Aorta (tissue), 5 donors: ENCODE measurements around the gene RAB6B. TPM values are rescaled to one million over a fixed set of nuclear protein-coding genes. Genes with fewer than 3 reads are reported as not detected.

Source experiments
- ATAC-seq: fragments of 200-7000 bp; cut with Tn5 transposase; one replicate; pipeline ENCODE4 v1.9.1; 2022; ENCODE audit warnings: moderate library complexity; ENCODE audit not compliant: low FRiP score
- DNase-seq, 2 donors: peaks; one replicate each; pipeline ENCODE4 v3.0.0-alpha.2; 2020
- H3K27ac ChIP-seq, 2 donors: one replicate each; pipeline ENCODE4 v1.5.1; 2013; ENCODE audit warnings: low read length in 2 of 2, mild to moderate bottlenecking in 2 of 2, moderate library complexity in 2 of 2, control low read depth in 1 of 2, inconsistent platforms in 1 of 2, low read depth in 1 of 2
- H3K27me3 ChIP-seq, 2 donors: one replicate each; pipeline ENCODE4 v1.6.1; 2013; ENCODE audit warnings: control low read depth in 1 of 2, low read length in 1 of 2, mild to moderate bottlenecking in 1 of 2, moderate library complexity in 1 of 2; ENCODE audit not compliant: insufficient read depth in 2 of 2, control insufficient read depth in 1 of 2
- H3K36me3 ChIP-seq, 2 donors: one replicate each; pipeline ENCODE4 v1.6.1; 2013; ENCODE audit warnings: control low read depth in 1 of 2, low read length in 1 of 2, mild to moderate bottlenecking in 1 of 2; ENCODE audit not compliant: insufficient read depth in 2 of 2, control insufficient read depth in 1 of 2
- H3K4me1 ChIP-seq, 2 donors: one replicate each; pipeline ENCODE4 v1.6.1; 2013; ENCODE audit warnings: low read length in 2 of 2, control low read depth in 1 of 2, mild to moderate bottlenecking in 1 of 2, moderate library complexity in 1 of 2; ENCODE audit not compliant: insufficient read depth in 2 of 2, control insufficient read depth in 1 of 2
- H3K4me3 ChIP-seq, 2 donors: one replicate each; pipeline ENCODE4 v1.5.1; 2013; ENCODE audit warnings: low read length in 2 of 2, control low read depth in 1 of 2, mild to moderate bottlenecking in 1 of 2
- H3K9me3 ChIP-seq: one replicate; pipeline ENCODE4 v1.6.1; 2013; ENCODE audit warnings: mild to moderate bottlenecking, low read length; ENCODE audit not compliant: control insufficient read depth
- WGBS, 2 donors: extraction: QIAGEN DNeasy Blood & Tissue Kit; methylation state at CpG; one replicate each; pipeline ENCODE4 v1.1.7; 2013; 5-methylcytosine and 5-hydroxymethylcytosine counted together
- intact Hi-C, 2 donors: fragments of 100-400 bp; cut with DNase I; formaldehyde crosslinking; loops; one replicate each; pipeline versions ENCODE4 v1.14.2 to v1.15.0; 2022
- polyA plus RNA-seq, 2 donors: library from polyadenylated mRNA; stranded (reverse); fragments of 200-250 nt; gene quantifications; one replicate each; pipeline ENCODE4 v1.2.3, GENCODE V29; 2013
- total RNA-seq, 2 donors: library from RNA; stranded (reverse); fragmentation: NEBNext Ultra II Directional; extraction: Animal tissue kit (Norgen Biotek cat#: 25700); gene quantifications; one replicate each; pipeline ENCODE4 v1.2.1, GENCODE V29; 2021
- donor health status: healthy with polysubstance abuse.
- donor health status: Bipolar disorder and iron deficiency.
- donor health status: DM: no; HTN: no; CAD: no.
- donor health status: DM: no; HTN: no; CAD: no.
- donor health status: DM: yes; HTN: yes; CAD: no.

Gene RAB6B
- total and polyA plus RNA-seq, 4 donors = 0.59 to 12.0 (median 8.2) TPM

- 89 to 93% methylated on average over 6 of the region's 6 CpGs for WGBS, 2 donors
- no peaks in the 10 kb centered on the region for H3K9me3 ChIP-seq
- intact Hi-C loops = no loop called here
- H3K27ac ChIP-seq = no peak overlapping the region
- H3K4me3 ChIP-seq = no peak overlapping the region
- H3K36me3 ChIP-seq = no peaks in the 10 kb centered on the region
- no peaks in the 10 kb centered on the region for H3K4me1 ChIP-seq
- no peak for ATAC-seq
- no peak for DNase-seq
- H3K27me3 ChIP-seq = no peaks in the 10 kb centered on the region
Measured at GRCh38 chr3:133836497-133837158, 59.1 kb downstream of the RAB6B start.

DNA sequence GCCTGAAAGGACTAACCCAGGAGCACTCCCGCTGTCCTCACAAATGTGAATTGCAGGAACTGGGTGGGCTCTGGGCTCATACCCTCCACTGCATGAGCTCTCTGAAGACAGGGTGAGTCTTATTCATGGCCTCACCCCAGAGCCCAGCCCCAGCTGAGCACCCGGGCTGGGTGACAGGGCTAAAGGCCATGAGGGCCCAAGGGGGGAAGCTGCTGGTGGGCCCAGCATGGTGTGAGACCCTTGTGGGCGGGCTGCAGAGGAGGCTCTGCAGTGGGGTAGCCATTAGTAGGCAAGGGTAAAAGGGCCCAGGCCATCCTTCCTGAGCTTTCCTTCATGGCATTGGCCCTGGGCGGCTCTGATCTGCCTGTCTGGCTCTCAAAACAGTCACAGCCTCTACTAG, 59.7 kb downstream of the RAB6B start:
- no peak for ATAC-seq
- Histone ChIP-seq H3K4me1 (no peaks in the 10 kb centered on the region), H3K4me3 (no peak overlapping the region), H3K36me3 (no peaks in the 10 kb centered on the region), H3K27ac (no peak overlapping the region), H3K27me3 (no peaks in the 10 kb centered on the region), H3K9me3 (no peaks in the 10 kb centered on the region)
- no peak for DNase-seq
- WGBS, 2 donors = 82 to 87% methylated on average over 4 of the region's 4 CpGs
- intact Hi-C loops = no loop called here

DNA sequence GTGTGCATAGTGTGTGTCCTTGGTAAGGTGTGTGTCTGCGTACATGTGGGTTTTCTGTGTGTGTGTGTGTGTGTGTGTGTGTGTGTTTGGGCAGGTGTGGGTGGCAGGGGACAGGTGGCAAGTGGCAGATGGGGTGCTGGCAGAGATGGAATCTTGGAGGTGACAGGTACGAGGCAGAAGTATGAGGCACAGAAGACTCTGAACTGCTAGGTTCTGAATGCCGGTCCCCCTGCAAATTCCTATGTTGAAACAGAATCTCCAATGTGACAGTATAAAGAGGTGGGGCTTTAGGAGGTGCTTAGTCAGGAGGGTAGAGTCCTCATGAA, 60.3 kb downstream of the RAB6B start:
- 94 to 95% methylated on average over 3 of the region's 3 CpGs for WGBS, 2 donors
- DNase-seq = no peak

DNA sequence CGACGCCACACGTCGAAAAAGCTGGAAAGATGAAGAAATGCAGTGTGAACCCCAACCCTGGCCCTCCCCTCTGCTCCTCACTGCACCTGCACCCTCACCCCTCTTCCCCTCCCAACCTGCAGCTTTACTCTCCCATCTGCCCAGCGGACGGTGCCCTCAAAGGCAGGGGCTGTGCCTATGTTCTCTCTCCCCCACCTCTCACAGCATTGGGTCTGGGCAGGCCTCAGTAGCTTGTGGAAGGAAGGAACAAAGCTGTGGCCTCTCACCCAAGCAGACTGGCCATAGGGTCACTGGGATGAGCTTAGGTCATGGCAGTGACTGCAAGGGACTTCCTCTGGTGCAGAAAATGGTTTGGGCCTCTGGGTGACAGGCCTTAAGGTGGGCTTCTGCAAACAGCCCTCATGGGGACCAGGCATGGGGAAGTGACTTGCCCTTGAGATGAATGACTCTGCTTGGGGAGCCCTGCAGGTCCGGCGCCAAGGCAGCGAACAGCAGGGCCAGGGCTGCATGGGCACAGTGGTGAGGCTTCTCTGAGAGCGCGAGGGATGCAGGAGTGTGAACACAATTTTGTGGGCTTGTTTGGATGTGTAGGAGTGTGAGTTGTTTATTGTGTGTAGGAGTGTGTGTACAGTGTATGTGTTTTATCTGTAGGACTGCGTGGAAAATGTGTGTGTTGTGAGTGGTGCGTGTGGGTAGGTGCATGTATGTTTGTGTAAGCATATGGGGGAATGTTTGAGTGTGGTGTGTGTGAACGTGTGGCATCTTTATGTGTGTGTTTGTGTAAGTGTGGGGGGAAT, 60.9 kb downstream of the RAB6B start:
- Histone ChIP-seq H3K27me3 (no peaks in the 10 kb centered on the region), H3K36me3 (no peaks in the 10 kb centered on the region), H3K4me1 (no peaks in the 10 kb centered on the region), H3K27ac (no peak overlapping the region), H3K4me3 (no peak overlapping the region), H3K9me3 (no peaks in the 10 kb centered on the region)
- DNase-seq (no peak), ATAC-seq (no peak)
- 92 to 95% methylated on average over 14 of the region's 14 CpGs for WGBS, 2 donors
- intact Hi-C loops = no loop called here

More for the DNA sequence above, 60.3 kb downstream of the RAB6B start:
- H3K9me3 ChIP-seq = no peaks in the 10 kb centered on the region
- H3K27ac ChIP-seq = no peak overlapping the region
- no peak overlapping the region for H3K4me3 ChIP-seq
- no peaks in the 10 kb centered on the region for H3K4me1 ChIP-seq
- no peaks in the 10 kb centered on the region for H3K27me3 ChIP-seq
- intact Hi-C loops = no loop called here
- no peaks in the 10 kb centered on the region for H3K36me3 ChIP-seq
- no peak for ATAC-seq

- no peak overlapping the region for H3K27ac ChIP-seq
- no peaks in the 10 kb centered on the region for H3K27me3 ChIP-seq
- no peak for DNase-seq
- intact Hi-C loops = no loop called here
- WGBS, 2 donors = 91 to 95% methylated on average over 13 of the region's 13 CpGs
- no peaks in the 10 kb centered on the region for H3K4me1 ChIP-seq
- H3K36me3 ChIP-seq = no peaks in the 10 kb centered on the region
- H3K9me3 ChIP-seq = no peaks in the 10 kb centered on the region
- no peak overlapping the region for H3K4me3 ChIP-seq
- no peak for ATAC-seq
Measured at GRCh38 chr3:133833880-133834620, 61.6 kb downstream of the RAB6B start.

DNA sequence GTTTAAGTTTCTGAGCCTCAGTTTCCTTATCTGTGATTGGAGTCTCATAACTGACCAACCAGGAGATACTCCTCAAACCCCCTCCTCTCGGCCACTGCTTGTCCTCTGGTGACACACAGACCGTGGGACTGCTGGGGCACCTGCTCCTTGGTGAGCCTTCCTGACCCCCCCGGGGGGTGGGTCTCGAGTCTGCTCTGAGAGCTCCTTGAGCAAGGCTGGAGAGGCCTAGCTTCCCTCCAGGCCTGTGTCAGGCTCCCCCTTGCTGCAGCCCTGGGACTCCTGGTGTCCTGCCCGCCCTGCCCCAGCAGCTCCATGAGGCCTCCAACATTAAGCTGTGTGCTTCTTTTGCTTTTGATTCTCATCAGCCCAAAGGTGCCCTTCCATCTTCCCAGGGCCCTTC, 62.4 kb downstream of the RAB6B start:
- WGBS, 2 donors = 92 to 96% methylated on average over 5 of the region's 5 CpGs
- H3K9me3 ChIP-seq = no peaks in the 10 kb centered on the region
- no peak overlapping the region for H3K4me3 ChIP-seq
- H3K27ac ChIP-seq = no peak overlapping the region
- DNase-seq = no peak
- no peaks in the 10 kb centered on the region for H3K36me3 ChIP-seq
- H3K4me1 ChIP-seq = no peaks in the 10 kb centered on the region
- H3K27me3 ChIP-seq = no peaks in the 10 kb centered on the region
- no peak for ATAC-seq
- intact Hi-C loops = no loop called here

DNA sequence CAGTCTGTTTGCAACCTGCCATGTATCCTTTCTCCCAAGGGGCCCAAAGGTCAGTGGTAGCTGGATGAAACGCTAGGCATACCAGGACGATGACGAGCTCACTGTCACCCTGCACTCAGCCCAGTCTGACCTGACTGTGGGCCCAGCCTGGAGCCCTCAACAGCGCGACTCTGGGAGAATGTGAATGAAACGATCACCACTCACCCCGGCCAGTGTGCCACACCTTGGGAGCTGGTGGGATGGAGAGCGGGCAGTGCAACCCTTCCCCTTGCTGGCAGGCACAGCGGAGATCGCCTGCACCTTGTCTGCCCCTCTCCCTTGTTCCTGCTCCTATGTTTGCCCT, 62.9 kb downstream of the RAB6B start:
- Histone ChIP-seq H3K4me1 (no peaks in the 10 kb centered on the region), H3K9me3 (no peaks in the 10 kb centered on the region), H3K36me3 (no peaks in the 10 kb centered on the region), H3K4me3 (no peak overlapping the region), H3K27me3 (no peaks in the 10 kb centered on the region), H3K27ac (no peak overlapping the region)
- intact Hi-C loops = no loop called here
- DNase-seq = no peak
- no peak for ATAC-seq
- WGBS, 2 donors = 94 to 95% methylated on average over 10 of the region's 10 CpGs

- no peak for DNase-seq
- H3K36me3 ChIP-seq = no peaks in the 10 kb centered on the region
- H3K27ac ChIP-seq = no peak overlapping the region
- no peak for ATAC-seq
- no peak overlapping the region for H3K4me3 ChIP-seq
- H3K9me3 ChIP-seq = no peaks in the 10 kb centered on the region
- no peaks in the 10 kb centered on the region for H3K27me3 ChIP-seq
- no peaks in the 10 kb centered on the region for H3K4me1 ChIP-seq
- WGBS, 2 donors = 87 to 89% methylated on average over 13 of the region's 13 CpGs
- intact Hi-C loops = no loop called here
Measured at GRCh38 chr3:133831966-133832801, 63.5 kb downstream of the RAB6B start.
